ENCODE measurements around the gene HTR6. TPM values are rescaled to one million over a fixed set of nuclear protein-coding genes. Genes with fewer than 3 reads are reported as not detected.

Gene HTR6
- total and polyA plus RNA-seq, 2 donors (not counting 1 experiment from before 2014, with no cell fraction given) = under 0.01 to 0.02 TPM

- Histone ChIP-seq H3K4me1 (ENCODE audit: control insufficient read depth, extremely low read depth, insufficient read depth, low read length) (peaks cover 8% of the 10 kb centered on the region), H3K27ac (ENCODE audit: insufficient read depth, low read length) (no peak overlapping the region), H3K4me2 (ENCODE audit: extremely low read depth, insufficient read depth, low read length) (no peak overlapping the region), H3K4me3 (replicated peaks in 1 of 4; ENCODE audit: control extremely low read depth in 1 of 4, insufficient read depth in 1 of 4, low read depth in 3 of 4, low read length in 4 of 4) (no peak overlapping the region), H3K27me3 (ENCODE audit: control insufficient read depth, insufficient read depth, low read length) (no peaks in the 10 kb centered on the region), H4K20me1 (ENCODE audit: control insufficient read depth, extremely low read depth, insufficient read depth, low read length) (no peaks in the 10 kb centered on the region), H3K79me2 (ENCODE audit: control insufficient read depth, insufficient read depth, low read length) (peaks cover 7% of the 10 kb centered on the region), H3K36me3 (ENCODE audit: control insufficient read depth, insufficient read depth, low read length) (peaks cover 12% of the 10 kb centered on the region), H3K9me3 (ENCODE audit: control insufficient read depth, insufficient read depth, low read depth, low read length) (no peaks in the 10 kb centered on the region), H2AFZ (ENCODE audit: low read length) (no peak overlapping the region), H3K9ac (ENCODE audit: insufficient read depth, low read length) (no peak overlapping the region)
- peak in 1 of 2 donors; percentile 34 for DNase-seq (ENCODE audit: low read depth in 2 of 2)
- TF ChIP-seq CTCF (conservative IDR thresholded peaks at IDR 0.05 in 1 of 2, IDR thresholded peaks at IDR 0.05 in 1 of 2; ENCODE audit: low read depth in 1 of 2, low read length in 2 of 2) = no peak
- TF ChIP-seq EZH2 (IDR thresholded peaks at IDR 0.05; ENCODE audit: low read length, missing control alignments) = no peak
Observed at GRCh38 chr1:19623523-19623922, 41.2 kb upstream of the HTR6 start.

GRCh38 chr1:19625291-19625937 lies 39.3 kb upstream of the HTR6 start:
- no peak for DNase-seq (ENCODE audit: low read depth in 2 of 2)
- Histone ChIP-seq H3K4me1 (ENCODE audit: control insufficient read depth, extremely low read depth, insufficient read depth, low read length) (peaks cover 5% of the 10 kb centered on the region), H3K27me3 (ENCODE audit: control insufficient read depth, insufficient read depth, low read length) (no peaks in the 10 kb centered on the region), H3K79me2 (ENCODE audit: control insufficient read depth, insufficient read depth, low read length) (peaks cover 2% of the 10 kb centered on the region), H3K27ac (ENCODE audit: insufficient read depth, low read length) (no peak overlapping the region), H4K20me1 (ENCODE audit: control insufficient read depth, extremely low read depth, insufficient read depth, low read length) (no peaks in the 10 kb centered on the region), H3K4me3 (replicated peaks in 1 of 4; ENCODE audit: control extremely low read depth in 1 of 4, insufficient read depth in 1 of 4, low read depth in 3 of 4, low read length in 4 of 4) (no peak overlapping the region), H2AFZ (ENCODE audit: low read length) (no peak overlapping the region), H3K36me3 (ENCODE audit: control insufficient read depth, insufficient read depth, low read length) (peaks cover 12% of the 10 kb centered on the region), H3K4me2 (ENCODE audit: extremely low read depth, insufficient read depth, low read length) (no peak overlapping the region), H3K9ac (ENCODE audit: insufficient read depth, low read length) (no peak overlapping the region), H3K9me3 (ENCODE audit: control insufficient read depth, insufficient read depth, low read depth, low read length) (no peaks in the 10 kb centered on the region)
- TF ChIP-seq CTCF (conservative IDR thresholded peaks at IDR 0.05 in 1 of 2, IDR thresholded peaks at IDR 0.05 in 1 of 2; ENCODE audit: low read depth in 1 of 2, low read length in 2 of 2) = no peak

- no peaks in the 10 kb centered on the region for H4K20me1 ChIP-seq (ENCODE audit: control insufficient read depth, extremely low read depth, insufficient read depth, low read length)
- no peak overlapping the region for H2AFZ ChIP-seq (ENCODE audit: low read length)
- H3K27ac ChIP-seq (ENCODE audit: insufficient read depth, low read length) = no peak overlapping the region
- no peak overlapping the region for H3K4me3 ChIP-seq (replicated peaks in 1 of 4; ENCODE audit: control extremely low read depth in 1 of 4, insufficient read depth in 1 of 4, low read depth in 3 of 4, low read length in 4 of 4)
- TF ChIP-seq CTCF (conservative IDR thresholded peaks at IDR 0.05 in 1 of 2, IDR thresholded peaks at IDR 0.05 in 1 of 2; ENCODE audit: low read depth in 1 of 2, low read length in 2 of 2) = no peak
- TF ChIP-seq EZH2 (IDR thresholded peaks at IDR 0.05; ENCODE audit: low read length, missing control alignments) = no peak
- H3K36me3 ChIP-seq (ENCODE audit: control insufficient read depth, insufficient read depth, low read length) = peaks cover 12% of the 10 kb centered on the region
- H3K27me3 ChIP-seq (ENCODE audit: control insufficient read depth, insufficient read depth, low read length) = no peaks in the 10 kb centered on the region
- H3K79me2 ChIP-seq (ENCODE audit: control insufficient read depth, insufficient read depth, low read length) = no peaks in the 10 kb centered on the region
- H3K9ac ChIP-seq (ENCODE audit: insufficient read depth, low read length) = no peak overlapping the region
- H3K4me1 ChIP-seq (ENCODE audit: control insufficient read depth, extremely low read depth, insufficient read depth, low read length) = no peaks in the 10 kb centered on the region
- H3K4me2 ChIP-seq (ENCODE audit: extremely low read depth, insufficient read depth, low read length) = no peak overlapping the region
- H3K9me3 ChIP-seq (ENCODE audit: control insufficient read depth, insufficient read depth, low read depth, low read length) = no peaks in the 10 kb centered on the region
- no peak for DNase-seq (ENCODE audit: low read depth in 2 of 2)
Observed at GRCh38 chr1:19628879-19629278, 35.8 kb upstream of the HTR6 start.

Data from fibroblast of lung (primary cell).